A549 treated with DMSO at 1 μM for 4 hours (cell line): ENCODE measurements around the gene SNAP47. TPM values are rescaled to one million over a fixed set of nuclear protein-coding genes. Genes with fewer than 3 reads are reported as not detected.

Experiments used
- total RNA-seq: library from RNA; stranded (reverse); fragments of 200-300 nt; extraction: Qiagen RNA extraction; gene quantifications from 5 replicates; pipeline ENCODE4 v1.2.3, GENCODE V29; 2022; ENCODE audit warnings: low read depth

The SNAP47 gene
- 26.8 to 32.3 TPM (median 29.8 TPM) in 5 replicates for total RNA-seq

GRCh38 chr1:227734856-227735538 is at the start of gene SNAP47, which contains the start of gene JMJD4:
TSS of gene SNAP47 (plus strand) at chr1:227735435. CDS start at chr1:227747737, 12,302 bp downstream.
TSS of gene JMJD4 (minus strand) at chr1:227735302. CDS start at chr1:227735273, 29 bp downstream.

GRCh38 chr1:227815468-227816409 is 80.5 kb downstream of the SNAP47 start, which contains the start of gene PRSS38:
TSS of gene PRSS38 (plus strand) at chr1:227815675. CDS start at chr1:227815717, 42 bp downstream.

Other genes with a start within 250 kb of the SNAP47 start
- 1.5 to 2.6 TPM (median 2.3 TPM) in 5 replicates for gene ZNF678, start 171.9 kb upstream of the SNAP47 start, total RNA-seq
- gene JMJD4, start 133 bp upstream of the SNAP47 start, total RNA-seq, result 25.4 to 30.5 TPM (median 29.2 TPM) in 5 replicates
- not detected in 5 replicates for gene PRSS38, start 80.2 kb downstream of the SNAP47 start, total RNA-seq
- 6.6 to 8.9 TPM (median 8.0 TPM) in 5 replicates for gene WNT9A, start 212.5 kb downstream of the SNAP47 start, total RNA-seq